HFFc6 (cell line): ENCODE data around the gene TNFRSF18. TPM values are rescaled to one million over a fixed set of nuclear protein-coding genes. Genes with fewer than 3 reads are reported as not detected.

ENCODE experiments used
- DNase-seq: peaks from one replicate; pipeline ENCODE4 v3.0.0-alpha.2; 2018
- H3K27ac Mint-ChIP-seq: 2 replicates; pipeline ENCODE4 v1.8.0; 2020; ENCODE audit warnings: mild to moderate bottlenecking, mixed read lengths
- H3K27me3 Mint-ChIP-seq: 2 replicates; pipeline ENCODE4 v1.8.0; 2021; ENCODE audit warnings: mild to moderate bottlenecking, moderate library complexity, mixed read lengths; ENCODE audit not compliant: insufficient read depth
- H3K36me3 Mint-ChIP-seq: 2 replicates; pipeline ENCODE4 v1.8.0; 2021; ENCODE audit warnings: low read depth, mixed read lengths
- H3K4me1 Mint-ChIP-seq: 2 replicates; pipeline ENCODE4 v1.8.0; 2020; ENCODE audit warnings: low read depth, mixed read lengths
- H3K4me3 Mint-ChIP-seq: 2 replicates; pipeline ENCODE4 v1.8.0; 2020; ENCODE audit warnings: mild to moderate bottlenecking, moderate library complexity, mixed read lengths
- H3K9me3 Mint-ChIP-seq: 2 replicates; pipeline ENCODE4 v1.8.0; 2020; ENCODE audit warnings: mild to moderate bottlenecking, mixed read lengths
- CTCF ChIP-seq: fragments of 200-600 bp; sonication (generic); IDR thresholded peaks from 2 replicates; pipeline ENCODE4 v1.5.0; 2021; ENCODE audit warnings: antibody characterized with exemption, mild to moderate bottlenecking
- total RNA-seq, 6 experiments: library from RNA; stranded (reverse); fragmentation: NEBNext Ultra II Directional; extraction: Animal tissue kit (Norgen Biotek cat#: 25700); gene quantifications; 2 replicates in 1 of 6; 3 replicates in 5 of 6; pipeline ENCODE4 v1.2.3, GENCODE V29; 2021

The TNFRSF18 gene
- total RNA-seq, 6 experiments from 2014 or later = not detected

DNA sequence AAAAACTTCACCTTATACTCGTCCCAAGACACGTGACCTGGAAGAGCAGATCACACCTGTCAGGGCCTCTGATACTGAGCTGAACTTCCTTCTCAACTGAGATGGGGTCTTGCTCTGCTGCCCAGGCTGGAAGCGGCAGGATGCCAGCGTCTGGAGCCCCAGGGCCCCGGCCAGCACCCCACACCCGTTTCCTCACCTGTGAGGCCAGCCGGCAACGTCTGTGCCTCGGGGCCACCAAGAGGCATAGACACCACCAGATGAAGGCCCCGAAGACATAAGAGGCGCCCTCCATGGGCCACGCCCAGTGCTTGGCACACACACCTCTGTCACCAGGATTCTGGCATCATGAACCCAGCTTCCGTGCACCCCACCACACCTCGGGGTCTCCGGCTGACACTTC, 16.9 kb upstream of the TNFRSF18 start:
- H3K4me3 Mint-ChIP-seq = no peak overlapping the region
- H3K27ac Mint-ChIP-seq = no peak overlapping the region
- no peaks in the 10 kb centered on the region for H3K9me3 Mint-ChIP-seq
- peaks cover 28% of the 10 kb centered on the region for H3K36me3 Mint-ChIP-seq
- no peaks in the 10 kb centered on the region for H3K27me3 Mint-ChIP-seq
- TF ChIP-seq CTCF = no peak
- H3K4me1 Mint-ChIP-seq = no peaks in the 10 kb centered on the region
- no peak for DNase-seq

- 0 out of 2 replicates have a peak, but pooled peaks cover under 1% of the 10 kb centered on the region for H3K27me3 Mint-ChIP-seq
- H3K36me3 Mint-ChIP-seq = peaks cover 32% of the 10 kb centered on the region
- no peak overlapping the region for H3K27ac Mint-ChIP-seq
- no peak for DNase-seq
- no peaks in the 10 kb centered on the region for H3K9me3 Mint-ChIP-seq
- no peak for TF ChIP-seq CTCF
- no peak overlapping the region for H3K4me3 Mint-ChIP-seq
- H3K4me1 Mint-ChIP-seq = no peaks in the 10 kb centered on the region
Measured at GRCh38 chr1:1222575-1223225, 16.3 kb upstream of the TNFRSF18 start.

DNA sequence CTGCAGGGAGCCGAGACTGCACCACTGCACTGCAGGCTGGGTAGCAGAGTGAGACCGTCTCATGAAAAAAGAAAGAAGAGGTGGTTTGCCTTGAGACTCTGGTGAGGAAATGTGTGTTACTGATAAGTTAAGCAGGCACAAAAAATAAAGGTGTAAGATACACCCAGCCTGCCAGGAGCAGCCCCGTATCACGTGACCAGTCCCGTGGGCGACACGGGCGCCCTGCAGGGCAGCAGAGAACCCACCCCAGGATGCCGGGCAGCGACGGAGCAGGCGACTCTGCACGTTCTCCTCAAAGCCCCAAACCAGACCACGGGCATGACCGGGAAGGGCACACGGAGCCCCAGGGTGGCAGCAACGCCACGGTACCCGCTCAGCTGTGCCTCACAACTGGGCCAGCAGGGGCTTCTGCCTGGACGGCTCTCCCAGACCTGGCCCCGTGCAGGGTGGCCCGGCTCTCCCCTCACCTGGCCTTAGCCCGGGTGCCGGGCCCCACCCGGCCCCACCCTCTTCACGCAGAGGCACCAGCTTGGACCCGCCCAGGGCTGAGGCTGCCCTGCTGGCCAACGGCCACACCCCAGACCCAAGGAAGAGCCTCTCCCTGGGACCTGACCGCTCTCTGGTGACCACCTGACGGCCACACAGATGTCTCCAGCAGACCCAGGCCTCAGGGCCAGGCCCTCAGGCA, 15.6 kb upstream of the TNFRSF18 start:
- Mint-ChIP-seq H3K27ac (no peak overlapping the region), H3K4me3 (no peak overlapping the region), H3K9me3 (no peaks in the 10 kb centered on the region), H3K27me3 (0 out of 2 replicates have a peak, but pooled peaks cover 1% of the 10 kb centered on the region), H3K4me1 (no peaks in the 10 kb centered on the region), H3K36me3 (peaks cover 32% of the 10 kb centered on the region)
- DNase-seq = no peak
- no peak for TF ChIP-seq CTCF

GRCh38 chr1:1220197-1220596, 13.8 kb upstream of the TNFRSF18 start:
- DNase-seq = no peak
- H3K36me3 Mint-ChIP-seq = peaks cover 27% of the 10 kb centered on the region
- H3K4me3 Mint-ChIP-seq = no peak overlapping the region
- no peak for TF ChIP-seq CTCF
- H3K4me1 Mint-ChIP-seq = no peaks in the 10 kb centered on the region
- no peak overlapping the region for H3K27ac Mint-ChIP-seq
- H3K27me3 Mint-ChIP-seq = 0 out of 2 replicates have a peak, but pooled peaks cover 1% of the 10 kb centered on the region
- H3K9me3 Mint-ChIP-seq = no peaks in the 10 kb centered on the region

DNA sequence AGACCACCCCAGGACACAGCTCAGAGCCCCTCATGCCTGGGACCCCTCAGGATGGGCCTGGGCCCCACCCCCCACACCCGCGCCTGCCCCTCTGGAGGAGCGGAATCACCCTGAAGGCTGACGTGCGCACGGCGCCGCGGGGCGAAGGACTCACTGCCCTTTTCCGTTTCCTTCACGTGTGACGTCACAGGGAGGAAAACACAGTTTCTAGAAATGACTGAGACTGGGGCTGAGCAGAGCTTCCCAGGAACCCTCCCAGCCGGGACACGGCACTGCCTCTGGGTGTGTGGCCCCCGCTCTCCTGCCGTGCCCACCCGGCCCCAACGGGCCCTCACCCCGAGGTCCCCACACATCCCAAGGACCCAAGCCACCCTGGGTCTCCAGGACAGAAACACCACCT, 12.9 kb upstream of the TNFRSF18 start:
- no peak for TF ChIP-seq CTCF
- DNase-seq = no peak
- H3K4me1 Mint-ChIP-seq = no peaks in the 10 kb centered on the region
- H3K27ac Mint-ChIP-seq = no peak overlapping the region
- H3K4me3 Mint-ChIP-seq = no peak overlapping the region
- H3K27me3 Mint-ChIP-seq = 0 out of 2 replicates have a peak, but pooled peaks cover 1% of the 10 kb centered on the region
- H3K9me3 Mint-ChIP-seq = no peaks in the 10 kb centered on the region
- H3K36me3 Mint-ChIP-seq = peaks cover 23% of the 10 kb centered on the region
